ENCODE data around the gene ADGRA1. TPM values are rescaled to one million over a fixed set of nuclear protein-coding genes. Genes with fewer than 3 reads are reported as not detected.
A peak's percentile ranks its signal among the peaks of the same experiment; 100 is the strongest.
"Not testable (repeated sequence)": the region's sequence is repeated elsewhere in the genome, so short reads cannot be mapped to it uniquely, and the experiment has no call there.

The ADGRA1 gene
- total RNA-seq, 4 donors from 2014 or later = 0.32 TPM; not detected in 3

DNA sequence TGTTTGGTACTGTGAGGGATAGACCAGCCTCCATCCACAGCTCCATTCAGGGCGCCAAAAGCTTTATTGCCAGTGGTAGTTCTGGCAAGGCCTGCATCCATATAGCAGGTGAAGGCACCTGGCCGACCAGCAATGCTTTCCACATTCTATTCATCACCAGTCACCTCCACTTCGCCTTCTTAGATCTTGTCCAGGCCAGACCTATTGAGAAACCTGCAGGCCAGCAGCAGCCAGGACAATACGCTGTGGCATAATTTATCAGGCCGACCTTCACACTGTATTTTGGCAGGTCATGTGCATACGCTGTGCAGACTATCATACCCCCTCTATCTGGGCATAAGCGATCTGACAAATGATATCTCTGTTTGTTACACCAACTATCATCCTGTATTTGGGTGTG, 57.0 kb downstream of the ADGRA1 start:
- TF ChIP-seq CTCF (IDR thresholded peaks at IDR 0.05) = no peak
- DNase-seq (ENCODE audit: low spot score) = no peak

DNA sequence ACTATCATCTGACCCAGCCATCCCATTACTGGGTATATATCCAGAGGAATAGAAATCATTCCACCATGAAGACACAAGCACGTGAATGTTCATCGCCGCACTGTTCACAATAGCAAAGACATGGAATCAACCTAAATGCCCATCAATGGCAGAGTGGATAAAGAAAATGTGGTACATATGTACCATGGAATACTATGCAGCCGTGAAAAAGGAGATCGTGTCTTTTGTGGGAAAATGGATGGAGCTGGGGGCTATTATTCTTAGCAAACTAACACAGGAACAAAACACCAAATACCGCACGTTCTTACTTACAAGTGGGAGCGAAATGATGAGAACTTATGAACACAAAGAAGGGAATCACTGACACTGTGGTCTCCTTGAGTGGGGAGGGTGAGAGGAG, 62.5 kb downstream of the ADGRA1 start:
- ATAC-seq (ENCODE audit: low FRiP score) = no peak
- TF ChIP-seq CTCF (IDR thresholded peaks at IDR 0.05) = no peak

More for the DNA sequence above, 57.0 kb downstream of the ADGRA1 start:
- ATAC-seq (ENCODE audit: low FRiP score) = no peak

DNA sequence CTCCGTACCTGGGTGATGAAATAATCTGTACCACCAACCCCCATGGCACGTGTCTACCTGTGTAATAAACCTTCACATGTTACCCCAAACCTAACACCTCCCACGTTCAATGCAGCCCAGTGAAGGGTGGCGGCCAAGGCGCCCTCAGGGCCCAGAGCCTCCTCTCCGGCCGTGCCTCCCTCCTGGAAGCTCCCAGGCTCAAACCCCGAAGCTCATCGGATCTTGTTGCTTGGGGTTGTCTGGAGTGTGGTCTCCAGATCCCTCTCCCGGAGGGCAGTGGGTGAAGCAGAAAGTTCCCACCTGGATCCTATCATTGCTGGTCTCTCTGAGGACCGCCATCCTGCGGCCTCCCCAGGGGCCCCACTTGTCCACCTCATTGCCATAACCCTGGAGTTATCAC, 62.9 kb downstream of the ADGRA1 start:
- no peak for DNase-seq (ENCODE audit: low spot score)
- TF ChIP-seq CTCF (IDR thresholded peaks at IDR 0.05) = no peak
- ATAC-seq (ENCODE audit: low FRiP score) = no peak

More for the DNA sequence above, 62.5 kb downstream of the ADGRA1 start:
- DNase-seq (ENCODE audit: low spot score) = no peak

- not testable (repeated sequence) for DNase-seq (ENCODE audit: low spot score); ATAC-seq (ENCODE audit: low FRiP score)
These were observed 63.3 kb downstream of the ADGRA1 start for GRCh38 chr10:133151071-133151470.

GRCh38 chr10:133151543-133151972, 63.8 kb downstream of the ADGRA1 start:
- TF ChIP-seq CTCF (IDR thresholded peaks at IDR 0.05) = no peak
- no peak for ATAC-seq (ENCODE audit: low FRiP score)
- no peak for DNase-seq (ENCODE audit: low spot score)

DNA sequence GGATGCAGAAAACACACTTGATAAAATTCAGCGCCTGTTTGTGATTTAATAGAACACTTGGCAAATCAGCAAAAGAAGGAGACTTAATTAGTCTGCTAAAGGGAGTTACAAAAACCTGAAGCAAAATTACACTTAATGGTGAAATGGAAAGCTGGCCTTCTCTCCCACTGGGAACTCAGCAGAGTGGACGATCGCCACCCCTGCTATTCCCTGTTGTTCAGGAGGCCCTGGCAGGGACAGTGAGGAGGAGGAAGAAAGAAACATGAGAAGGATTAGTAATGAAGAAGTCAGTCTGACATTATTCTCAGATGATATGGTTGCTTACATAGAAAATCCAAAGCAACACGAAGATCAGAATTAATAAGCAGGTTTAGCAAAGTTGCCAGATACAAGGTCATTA, 66.7 kb downstream of the ADGRA1 start:
- peak; percentile 12 for DNase-seq (ENCODE audit: low spot score)
- no peak for ATAC-seq (ENCODE audit: low FRiP score)
- no peak for TF ChIP-seq CTCF (IDR thresholded peaks at IDR 0.05)

DNA sequence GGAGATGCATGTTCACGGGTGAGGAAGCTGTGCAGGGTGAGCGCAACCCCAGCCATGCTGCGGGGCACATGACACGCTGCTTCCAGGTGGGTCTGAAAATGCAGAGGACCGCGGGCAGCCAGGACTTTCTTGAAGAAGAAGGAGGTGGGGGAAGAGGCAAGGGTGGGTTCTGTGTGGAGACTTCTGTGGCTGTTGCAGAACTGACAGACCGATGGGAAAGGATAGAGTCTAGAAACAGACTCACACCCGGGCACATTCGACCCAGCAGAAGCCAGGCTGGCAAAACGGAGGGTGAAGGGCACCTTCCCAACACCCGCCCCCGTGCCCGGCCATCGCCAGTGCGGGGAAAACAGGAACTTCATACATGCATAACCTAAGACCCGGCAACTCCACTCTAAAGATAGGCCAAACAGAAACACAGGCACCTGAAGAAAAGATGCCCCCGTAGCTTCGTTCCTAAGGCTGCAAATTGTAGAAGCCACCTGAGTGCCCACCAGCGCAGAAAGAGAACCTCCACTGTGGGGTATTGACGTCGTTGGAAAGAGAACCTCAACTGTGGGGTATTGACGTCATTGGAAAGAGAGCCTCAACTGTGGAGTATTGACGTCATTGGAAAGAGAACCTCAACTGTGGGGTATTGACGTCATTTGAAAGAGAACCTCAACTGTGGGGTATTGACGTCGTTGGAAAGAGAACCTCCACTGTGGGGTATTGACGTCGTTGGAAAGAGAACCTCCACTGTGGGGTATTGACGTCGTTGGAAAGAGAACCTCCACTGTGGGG, 67.5 kb downstream of the ADGRA1 start:
- no peak for TF ChIP-seq CTCF (IDR thresholded peaks at IDR 0.05)
- ATAC-seq (ENCODE audit: low FRiP score) (no peak), DNase-seq (ENCODE audit: low spot score) (peak; percentile 14)
